LNCaP clone FGC (cell line): ENCODE measurements around the gene PGLYRP3.

Experiments
- DNase-seq: peaks from one replicate; pipeline ENCODE4 v3.0.0-alpha.2; 2011; ENCODE audit warnings: low read depth
- H3K4me3 ChIP-seq: 2 replicates; pipeline ENCODE4 v1.5.1; 2011; ENCODE audit warnings: mild to moderate bottlenecking, low read depth, low read length, control low read depth
- TF ChIP-seq, protein P1 (sequence below): IDR thresholded peaks from 2 replicates; pipeline ENCODE4 v1.5.1; 2012; ENCODE audit warnings: mild to moderate bottlenecking; ENCODE audit not compliant: control insufficient read depth, insufficient read depth; ENCODE audit errors: extremely low read depth

PGLYRP3 gene

DNA sequence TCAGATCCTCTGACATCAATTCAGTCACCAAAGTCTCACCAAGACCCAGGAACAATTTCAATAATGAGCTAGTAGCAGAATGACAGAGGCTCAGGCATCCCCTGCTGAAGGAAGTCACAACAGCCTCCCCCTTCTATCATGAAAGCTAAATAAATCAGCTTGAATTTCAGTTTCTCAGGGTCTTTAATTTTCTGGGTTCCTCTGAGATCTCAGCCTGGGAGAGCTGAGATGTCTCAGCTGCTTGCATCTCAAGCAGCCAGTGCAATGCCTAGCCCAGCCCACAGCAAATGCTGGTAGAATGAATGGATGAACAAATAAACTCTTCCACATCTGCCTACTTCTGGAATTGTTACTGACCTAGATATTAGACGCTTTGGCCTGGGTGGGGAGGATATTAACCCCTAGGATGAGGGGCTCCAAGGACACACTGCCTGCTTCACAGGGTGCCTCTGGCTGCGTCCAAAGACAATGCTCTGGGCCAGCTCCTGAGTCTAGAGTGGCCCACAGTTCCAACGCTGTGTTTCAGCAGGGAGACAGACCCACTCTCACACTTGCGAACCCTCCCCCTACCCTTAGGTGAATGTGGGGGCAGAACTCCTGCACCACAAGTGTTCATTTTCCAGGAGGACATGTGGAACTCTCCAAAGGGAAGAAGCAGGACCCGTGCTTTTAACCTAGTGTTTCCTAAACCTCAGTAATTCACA lies 64.4 kb downstream of the PGLYRP3 start:
- TF ChIP-seq, protein P1, sequence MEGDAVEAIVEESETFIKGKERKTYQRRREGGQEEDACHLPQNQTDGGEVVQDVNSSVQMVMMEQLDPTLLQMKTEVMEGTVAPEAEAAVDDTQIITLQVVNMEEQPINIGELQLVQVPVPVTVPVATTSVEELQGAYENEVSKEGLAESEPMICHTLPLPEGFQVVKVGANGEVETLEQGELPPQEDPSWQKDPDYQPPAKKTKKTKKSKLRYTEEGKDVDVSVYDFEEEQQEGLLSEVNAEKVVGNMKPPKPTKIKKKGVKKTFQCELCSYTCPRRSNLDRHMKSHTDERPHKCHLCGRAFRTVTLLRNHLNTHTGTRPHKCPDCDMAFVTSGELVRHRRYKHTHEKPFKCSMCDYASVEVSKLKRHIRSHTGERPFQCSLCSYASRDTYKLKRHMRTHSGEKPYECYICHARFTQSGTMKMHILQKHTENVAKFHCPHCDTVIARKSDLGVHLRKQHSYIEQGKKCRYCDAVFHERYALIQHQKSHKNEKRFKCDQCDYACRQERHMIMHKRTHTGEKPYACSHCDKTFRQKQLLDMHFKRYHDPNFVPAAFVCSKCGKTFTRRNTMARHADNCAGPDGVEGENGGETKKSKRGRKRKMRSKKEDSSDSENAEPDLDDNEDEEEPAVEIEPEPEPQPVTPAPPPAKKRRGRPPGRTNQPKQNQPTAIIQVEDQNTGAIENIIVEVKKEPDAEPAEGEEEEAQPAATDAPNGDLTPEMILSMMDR: no peak
- DNase-seq: no peak
- H3K4me3 ChIP-seq: no peak overlapping the region
